ENCODE data around the gene TMEM125.

The TMEM125 gene

DNA sequence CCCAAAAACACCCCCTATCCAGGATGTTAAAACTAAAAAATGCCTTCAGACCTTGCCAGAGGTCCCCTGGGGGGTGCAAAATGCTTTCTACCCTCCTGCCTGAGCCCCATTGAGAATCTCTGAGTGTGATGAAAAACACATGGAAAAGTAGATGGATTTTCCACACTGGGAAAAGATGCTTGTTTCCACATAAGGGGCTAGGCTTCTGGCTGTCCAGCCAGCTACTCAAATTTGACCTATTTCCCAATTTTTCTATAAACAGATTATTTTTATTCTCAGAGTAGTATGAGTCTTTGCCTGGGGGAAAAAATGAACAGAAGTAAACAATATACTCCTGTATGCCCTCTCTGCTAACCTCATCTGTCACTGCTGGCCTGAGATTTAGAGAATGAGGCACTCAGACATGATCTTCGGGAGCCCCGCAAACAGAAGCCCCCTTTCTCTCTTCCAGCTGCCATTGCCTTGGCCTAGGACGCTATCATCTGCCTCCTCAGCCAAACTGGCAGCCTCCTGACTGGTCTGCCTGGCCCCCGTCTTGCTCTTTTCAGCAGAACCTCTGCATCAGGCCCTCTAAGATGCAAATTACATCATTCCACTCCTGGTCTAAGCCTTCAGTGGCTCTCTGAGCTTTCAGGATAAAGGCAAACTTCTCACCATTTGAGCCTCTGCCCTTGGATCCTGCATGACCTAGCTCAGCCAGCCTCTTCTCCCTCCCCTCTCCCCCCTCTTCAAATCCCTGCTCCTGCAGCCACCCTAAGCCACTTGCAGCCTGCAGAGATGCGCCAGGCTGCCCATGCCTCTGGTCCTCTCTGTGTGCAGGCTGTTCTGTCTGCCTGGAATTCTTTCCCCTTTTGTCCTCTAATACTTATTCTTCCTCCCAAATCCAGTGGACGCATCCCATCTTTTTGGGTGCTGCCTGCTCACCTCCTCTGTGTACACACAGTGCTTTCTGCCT, 39.7 kb upstream of the TMEM125 start:
- TF ChIP-seq TCF12 (IDR thresholded peaks at IDR 0.05; ENCODE audit: low read depth) (no peak), FOXM1 (IDR thresholded peaks at IDR 0.05; ENCODE audit: borderline replicate concordance, low read depth) (no peak), EGR1 (IDR thresholded peaks at IDR 0.05) (no peak), YY1 (IDR thresholded peaks at IDR 0.05; ENCODE audit: low read depth) (no peak), CREB1 (IDR thresholded peaks at IDR 0.05; ENCODE audit: low read depth) (no peak), CEBPB (IDR thresholded peaks at IDR 0.05) (no peak), RAD21 (IDR thresholded peaks at IDR 0.05; ENCODE audit: low read depth) (no peak), ZBTB7A (IDR thresholded peaks at IDR 0.05; ENCODE audit: low read depth) (no peak), TAF1 (IDR thresholded peaks at IDR 0.05; ENCODE audit: low read depth) (no peak), EP300 (IDR thresholded peaks at IDR 0.05; ENCODE audit: borderline replicate concordance) (no peak), NFIC (IDR thresholded peaks at IDR 0.05) (no peak), TEAD4 (IDR thresholded peaks at IDR 0.05) (no peak)
- TF ChIP-seq, protein P1, sequence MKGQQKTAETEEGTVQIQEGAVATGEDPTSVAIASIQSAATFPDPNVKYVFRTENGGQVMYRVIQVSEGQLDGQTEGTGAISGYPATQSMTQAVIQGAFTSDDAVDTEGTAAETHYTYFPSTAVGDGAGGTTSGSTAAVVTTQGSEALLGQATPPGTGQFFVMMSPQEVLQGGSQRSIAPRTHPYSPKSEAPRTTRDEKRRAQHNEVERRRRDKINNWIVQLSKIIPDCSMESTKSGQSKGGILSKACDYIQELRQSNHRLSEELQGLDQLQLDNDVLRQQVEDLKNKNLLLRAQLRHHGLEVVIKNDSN (IDR thresholded peaks at IDR 0.05), result no peak
- TF ChIP-seq, protein P2, sequence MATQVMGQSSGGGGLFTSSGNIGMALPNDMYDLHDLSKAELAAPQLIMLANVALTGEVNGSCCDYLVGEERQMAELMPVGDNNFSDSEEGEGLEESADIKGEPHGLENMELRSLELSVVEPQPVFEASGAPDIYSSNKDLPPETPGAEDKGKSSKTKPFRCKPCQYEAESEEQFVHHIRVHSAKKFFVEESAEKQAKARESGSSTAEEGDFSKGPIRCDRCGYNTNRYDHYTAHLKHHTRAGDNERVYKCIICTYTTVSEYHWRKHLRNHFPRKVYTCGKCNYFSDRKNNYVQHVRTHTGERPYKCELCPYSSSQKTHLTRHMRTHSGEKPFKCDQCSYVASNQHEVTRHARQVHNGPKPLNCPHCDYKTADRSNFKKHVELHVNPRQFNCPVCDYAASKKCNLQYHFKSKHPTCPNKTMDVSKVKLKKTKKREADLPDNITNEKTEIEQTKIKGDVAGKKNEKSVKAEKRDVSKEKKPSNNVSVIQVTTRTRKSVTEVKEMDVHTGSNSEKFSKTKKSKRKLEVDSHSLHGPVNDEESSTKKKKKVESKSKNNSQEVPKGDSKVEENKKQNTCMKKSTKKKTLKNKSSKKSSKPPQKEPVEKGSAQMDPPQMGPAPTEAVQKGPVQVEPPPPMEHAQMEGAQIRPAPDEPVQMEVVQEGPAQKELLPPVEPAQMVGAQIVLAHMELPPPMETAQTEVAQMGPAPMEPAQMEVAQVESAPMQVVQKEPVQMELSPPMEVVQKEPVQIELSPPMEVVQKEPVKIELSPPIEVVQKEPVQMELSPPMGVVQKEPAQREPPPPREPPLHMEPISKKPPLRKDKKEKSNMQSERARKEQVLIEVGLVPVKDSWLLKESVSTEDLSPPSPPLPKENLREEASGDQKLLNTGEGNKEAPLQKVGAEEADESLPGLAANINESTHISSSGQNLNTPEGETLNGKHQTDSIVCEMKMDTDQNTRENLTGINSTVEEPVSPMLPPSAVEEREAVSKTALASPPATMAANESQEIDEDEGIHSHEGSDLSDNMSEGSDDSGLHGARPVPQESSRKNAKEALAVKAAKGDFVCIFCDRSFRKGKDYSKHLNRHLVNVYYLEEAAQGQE (IDR thresholded peaks at IDR 0.05; ENCODE audit: low read depth), result no peak
- TF ChIP-seq, protein P3, sequence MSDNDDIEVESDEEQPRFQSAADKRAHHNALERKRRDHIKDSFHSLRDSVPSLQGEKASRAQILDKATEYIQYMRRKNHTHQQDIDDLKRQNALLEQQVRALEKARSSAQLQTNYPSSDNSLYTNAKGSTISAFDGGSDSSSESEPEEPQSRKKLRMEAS (IDR thresholded peaks at IDR 0.05), result no peak

DNA sequence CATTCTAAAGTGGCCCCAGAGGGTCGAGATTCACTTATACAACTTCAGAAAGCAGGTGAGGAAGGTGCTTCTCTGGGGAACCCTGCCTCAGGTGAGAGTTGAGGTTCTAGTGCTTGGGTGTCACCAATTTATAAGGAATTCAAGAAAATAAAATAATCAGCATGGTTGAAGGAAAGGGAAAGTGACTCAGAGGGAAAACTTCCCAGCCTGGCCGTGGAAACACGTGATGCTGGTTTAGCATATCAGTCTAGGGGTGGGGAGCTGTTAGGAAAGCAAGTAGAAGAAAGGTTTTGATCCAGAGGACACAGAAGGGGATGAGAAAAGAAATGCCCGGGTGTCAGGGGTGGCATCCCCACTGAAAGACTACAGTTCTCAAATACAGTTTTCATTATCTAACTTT, 37.7 kb upstream of the TMEM125 start:
- TF ChIP-seq, protein P1 (IDR thresholded peaks at IDR 0.05), result peak; percentile 76
- TF ChIP-seq, protein P2 (IDR thresholded peaks at IDR 0.05; ENCODE audit: low read depth), result no peak

DNA sequence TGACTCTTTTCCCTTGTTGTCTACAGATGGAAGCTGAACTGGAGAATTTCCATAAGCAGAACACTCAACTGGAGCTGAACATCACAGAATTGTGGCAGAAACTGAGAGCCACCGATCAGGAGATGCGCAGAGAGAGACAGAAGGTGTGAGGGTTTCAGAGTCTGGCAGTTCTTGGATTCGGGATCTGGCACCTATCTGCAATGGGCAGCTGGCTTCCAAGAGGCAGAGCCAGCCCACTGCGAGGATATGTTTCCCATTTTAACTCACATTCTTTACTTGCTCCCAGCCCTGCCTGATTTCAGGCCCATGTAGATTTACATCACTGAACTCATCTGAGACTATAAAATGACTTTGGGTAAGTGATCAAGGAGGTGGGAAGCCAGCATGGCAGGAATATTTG, 37.3 kb upstream of the TMEM125 start:
- TF ChIP-seq RAD21 (IDR thresholded peaks at IDR 0.05; ENCODE audit: low read depth) (no peak), TEAD4 (IDR thresholded peaks at IDR 0.05) (no peak), CEBPB (IDR thresholded peaks at IDR 0.05) (no peak), EGR1 (IDR thresholded peaks at IDR 0.05) (no peak), CREB1 (IDR thresholded peaks at IDR 0.05; ENCODE audit: low read depth) (no peak), TCF12 (IDR thresholded peaks at IDR 0.05; ENCODE audit: low read depth) (no peak), YY1 (IDR thresholded peaks at IDR 0.05; ENCODE audit: low read depth) (no peak), NFIC (IDR thresholded peaks at IDR 0.05) (no peak), TAF1 (IDR thresholded peaks at IDR 0.05; ENCODE audit: low read depth) (no peak), ZBTB7A (IDR thresholded peaks at IDR 0.05; ENCODE audit: low read depth) (no peak), FOXM1 (IDR thresholded peaks at IDR 0.05; ENCODE audit: borderline replicate concordance, low read depth) (no peak), EP300 (IDR thresholded peaks at IDR 0.05; ENCODE audit: borderline replicate concordance) (no peak)
- TF ChIP-seq, protein P3 (IDR thresholded peaks at IDR 0.05), result no peak
- TF ChIP-seq, protein P2 (IDR thresholded peaks at IDR 0.05; ENCODE audit: low read depth), result no peak
- TF ChIP-seq, protein P1 (IDR thresholded peaks at IDR 0.05), result no peak

DNA sequence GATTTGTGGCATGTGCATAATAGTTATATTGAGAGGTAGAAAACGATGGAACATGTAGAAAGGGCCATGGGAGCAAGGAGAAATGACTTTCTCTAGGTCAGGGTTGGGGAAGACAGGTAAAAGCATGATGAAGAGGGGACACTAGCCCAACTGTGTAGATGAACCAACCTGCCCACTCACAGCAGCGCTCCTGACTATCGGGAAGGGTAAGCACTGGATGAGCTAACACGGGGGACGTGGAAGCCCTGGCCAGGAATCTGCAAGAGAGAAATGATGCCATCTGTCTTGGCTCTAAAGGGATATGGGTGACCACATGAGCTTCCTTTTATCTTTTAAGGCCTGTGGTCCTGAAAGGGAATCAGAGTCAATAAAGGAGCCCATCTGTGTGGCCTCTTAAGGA, 36.2 kb upstream of the TMEM125 start:
- TF ChIP-seq FOXM1 (IDR thresholded peaks at IDR 0.05; ENCODE audit: borderline replicate concordance, low read depth) (no peak), YY1 (IDR thresholded peaks at IDR 0.05; ENCODE audit: low read depth) (no peak), ZBTB7A (IDR thresholded peaks at IDR 0.05; ENCODE audit: low read depth) (no peak), NFIC (IDR thresholded peaks at IDR 0.05) (no peak), EGR1 (IDR thresholded peaks at IDR 0.05) (no peak), RAD21 (IDR thresholded peaks at IDR 0.05; ENCODE audit: low read depth) (no peak), TEAD4 (IDR thresholded peaks at IDR 0.05) (no peak), EP300 (IDR thresholded peaks at IDR 0.05; ENCODE audit: borderline replicate concordance) (no peak), TAF1 (IDR thresholded peaks at IDR 0.05; ENCODE audit: low read depth) (no peak)
- TF ChIP-seq, protein P1 (IDR thresholded peaks at IDR 0.05), result no peak
- TF ChIP-seq, protein P2 (IDR thresholded peaks at IDR 0.05; ENCODE audit: low read depth), result no peak
